ENCODE results near the gene GMIP.
"Not testable (repeated sequence)": the region's sequence is repeated elsewhere in the genome, so short reads cannot be mapped to it uniquely, and the experiment has no call there.

GMIP gene, protein sequence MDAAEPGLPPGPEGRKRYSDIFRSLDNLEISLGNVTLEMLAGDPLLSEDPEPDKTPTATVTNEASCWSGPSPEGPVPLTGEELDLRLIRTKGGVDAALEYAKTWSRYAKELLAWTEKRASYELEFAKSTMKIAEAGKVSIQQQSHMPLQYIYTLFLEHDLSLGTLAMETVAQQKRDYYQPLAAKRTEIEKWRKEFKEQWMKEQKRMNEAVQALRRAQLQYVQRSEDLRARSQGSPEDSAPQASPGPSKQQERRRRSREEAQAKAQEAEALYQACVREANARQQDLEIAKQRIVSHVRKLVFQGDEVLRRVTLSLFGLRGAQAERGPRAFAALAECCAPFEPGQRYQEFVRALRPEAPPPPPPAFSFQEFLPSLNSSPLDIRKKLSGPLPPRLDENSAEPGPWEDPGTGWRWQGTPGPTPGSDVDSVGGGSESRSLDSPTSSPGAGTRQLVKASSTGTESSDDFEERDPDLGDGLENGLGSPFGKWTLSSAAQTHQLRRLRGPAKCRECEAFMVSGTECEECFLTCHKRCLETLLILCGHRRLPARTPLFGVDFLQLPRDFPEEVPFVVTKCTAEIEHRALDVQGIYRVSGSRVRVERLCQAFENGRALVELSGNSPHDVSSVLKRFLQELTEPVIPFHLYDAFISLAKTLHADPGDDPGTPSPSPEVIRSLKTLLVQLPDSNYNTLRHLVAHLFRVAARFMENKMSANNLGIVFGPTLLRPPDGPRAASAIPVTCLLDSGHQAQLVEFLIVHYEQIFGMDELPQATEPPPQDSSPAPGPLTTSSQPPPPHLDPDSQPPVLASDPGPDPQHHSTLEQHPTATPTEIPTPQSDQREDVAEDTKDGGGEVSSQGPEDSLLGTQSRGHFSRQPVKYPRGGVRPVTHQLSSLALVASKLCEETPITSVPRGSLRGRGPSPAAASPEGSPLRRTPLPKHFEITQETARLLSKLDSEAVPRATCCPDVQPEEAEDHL

DNA sequence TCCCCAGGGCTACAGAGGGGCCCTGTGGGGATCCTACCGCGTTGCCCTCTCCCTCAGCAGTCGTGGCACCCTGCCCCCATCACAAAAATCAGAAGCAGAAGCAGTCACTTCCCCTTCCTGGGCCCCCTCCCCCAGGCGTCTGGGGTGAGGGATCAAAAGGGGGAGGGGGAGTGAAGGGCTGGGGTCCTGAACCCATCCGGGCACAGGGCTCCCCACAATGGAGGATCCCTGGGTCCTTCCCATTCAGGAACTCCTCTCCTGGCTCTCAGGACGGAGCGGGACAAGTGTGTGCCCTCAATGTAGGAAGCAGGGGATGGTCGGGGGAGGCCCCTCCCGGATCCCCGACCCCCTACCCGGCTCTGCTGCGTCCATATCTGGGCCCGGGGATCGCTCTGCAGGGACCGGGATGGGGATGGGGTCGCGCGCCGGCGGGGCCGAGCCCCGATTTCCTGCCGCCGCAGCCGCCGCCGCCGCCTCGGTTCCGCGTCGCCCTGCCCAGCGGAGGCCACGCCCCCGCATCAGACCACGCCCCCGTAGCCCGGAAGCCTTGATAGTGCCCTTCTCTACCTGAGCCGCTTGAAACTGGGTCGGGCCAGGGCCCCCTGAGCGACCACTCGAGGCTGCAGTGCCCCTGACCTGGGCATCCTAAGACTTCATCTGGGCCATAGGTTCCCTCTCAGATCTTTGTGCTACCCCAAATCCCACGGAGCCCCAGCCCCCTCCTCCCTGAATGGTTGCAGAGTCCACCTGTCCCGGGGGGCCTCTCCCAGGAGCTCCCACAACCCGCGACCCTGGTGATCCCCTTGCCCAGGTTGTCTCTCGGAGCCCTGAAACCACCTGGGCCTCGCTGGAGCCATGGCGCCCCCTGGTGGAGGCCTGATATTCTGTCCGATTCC, at the start of gene GMIP:
Gene GMIP, minus strand, starts transcription at position 500 of the 896 bp plus-strand sequence. Its CDS starts 128 bp downstream, at position 372.
- H3K27ac ChIP-seq = peak within 1 kb of the TSS; percentile 74
- TF ChIP-seq, protein P1, sequence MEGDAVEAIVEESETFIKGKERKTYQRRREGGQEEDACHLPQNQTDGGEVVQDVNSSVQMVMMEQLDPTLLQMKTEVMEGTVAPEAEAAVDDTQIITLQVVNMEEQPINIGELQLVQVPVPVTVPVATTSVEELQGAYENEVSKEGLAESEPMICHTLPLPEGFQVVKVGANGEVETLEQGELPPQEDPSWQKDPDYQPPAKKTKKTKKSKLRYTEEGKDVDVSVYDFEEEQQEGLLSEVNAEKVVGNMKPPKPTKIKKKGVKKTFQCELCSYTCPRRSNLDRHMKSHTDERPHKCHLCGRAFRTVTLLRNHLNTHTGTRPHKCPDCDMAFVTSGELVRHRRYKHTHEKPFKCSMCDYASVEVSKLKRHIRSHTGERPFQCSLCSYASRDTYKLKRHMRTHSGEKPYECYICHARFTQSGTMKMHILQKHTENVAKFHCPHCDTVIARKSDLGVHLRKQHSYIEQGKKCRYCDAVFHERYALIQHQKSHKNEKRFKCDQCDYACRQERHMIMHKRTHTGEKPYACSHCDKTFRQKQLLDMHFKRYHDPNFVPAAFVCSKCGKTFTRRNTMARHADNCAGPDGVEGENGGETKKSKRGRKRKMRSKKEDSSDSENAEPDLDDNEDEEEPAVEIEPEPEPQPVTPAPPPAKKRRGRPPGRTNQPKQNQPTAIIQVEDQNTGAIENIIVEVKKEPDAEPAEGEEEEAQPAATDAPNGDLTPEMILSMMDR (conservative IDR thresholded peaks at IDR 0.05) = peak; percentile 90
- no peak for TF ChIP-seq ZFX (IDR thresholded peaks at IDR 0.05)

- no peak overlapping the region for H3K27ac ChIP-seq
- TF ChIP-seq, protein P1 (conservative IDR thresholded peaks at IDR 0.05) = no peak
- TF ChIP-seq ZFX (IDR thresholded peaks at IDR 0.05) = no peak
Observed at GRCh38 chr19:19691683-19692082, 48.2 kb upstream of the GMIP start.

- H3K27ac ChIP-seq = not testable (repeated sequence)
Observed at GRCh38 chr19:19689023-19689422, 45.6 kb upstream of the GMIP start.

GRCh38 chr19:19687090-19687489, 43.6 kb upstream of the GMIP start:
- H3K27ac ChIP-seq = no peak overlapping the region
- TF ChIP-seq, protein P1 (conservative IDR thresholded peaks at IDR 0.05) = no peak
- no peak for TF ChIP-seq ZFX (IDR thresholded peaks at IDR 0.05)

DNA sequence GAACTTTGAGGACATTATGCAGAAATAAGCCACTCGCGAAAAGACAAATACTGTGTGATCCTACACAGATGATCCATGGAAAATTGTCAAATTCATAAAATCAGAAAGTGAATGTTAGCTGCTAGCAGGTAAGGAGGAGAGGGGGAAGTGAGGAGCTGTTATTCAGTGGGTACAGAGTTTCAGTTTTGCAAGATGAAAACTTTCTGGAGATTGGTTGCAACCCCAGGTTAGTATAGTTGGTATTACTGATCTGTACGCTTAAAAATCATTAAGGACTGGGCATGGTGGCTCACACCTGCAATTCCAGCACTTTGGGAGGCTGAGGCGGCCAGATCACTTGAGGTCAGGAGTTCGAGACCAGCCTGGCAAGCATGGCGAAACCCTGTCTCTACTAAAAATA, 43.1 kb upstream of the GMIP start:
- no peak overlapping the region for H3K27ac ChIP-seq
- TF ChIP-seq, protein P1 (conservative IDR thresholded peaks at IDR 0.05) = no peak
- no peak for TF ChIP-seq ZFX (IDR thresholded peaks at IDR 0.05)

DNA sequence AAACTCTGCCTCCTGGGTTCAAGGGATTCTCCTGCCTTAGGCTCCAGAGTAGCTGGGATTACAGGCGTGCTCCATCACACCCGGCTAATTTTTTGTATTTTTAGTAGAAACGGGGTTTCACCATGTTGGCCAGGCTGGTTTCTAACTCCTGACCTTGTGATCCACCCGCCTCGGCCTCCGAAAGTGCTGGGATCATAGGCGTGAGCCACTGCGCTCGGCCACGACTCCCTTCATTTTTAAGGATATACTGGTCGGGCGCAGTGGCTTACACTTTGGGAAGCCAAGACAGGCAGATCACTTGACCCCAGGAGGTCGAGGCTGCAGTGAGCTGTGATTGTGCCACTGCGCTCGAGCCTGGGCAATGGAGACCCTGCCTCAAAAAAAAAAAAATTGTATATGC, 42.7 kb upstream of the GMIP start:
- H3K27ac ChIP-seq = not testable (repeated sequence)

GRCh38 chr19:19679176-19680073, 36.0 kb upstream of the GMIP start:
- no peak overlapping the region for H3K27ac ChIP-seq
- TF ChIP-seq, protein P1 (conservative IDR thresholded peaks at IDR 0.05) = no peak
- no peak for TF ChIP-seq ZFX (IDR thresholded peaks at IDR 0.05)
